Hepatocyte (in vitro differentiated cells): ENCODE measurements around the gene C2CD4D. TPM values are rescaled to one million over a fixed set of nuclear protein-coding genes. Genes with fewer than 3 reads are reported as not detected.

Source experiments
- DNase-seq: peaks from one replicate; pipeline ENCODE4 v3.0.0-alpha.2; 2016; ENCODE audit warnings: low spot score
- H2AFZ ChIP-seq: fragments of 200-600 bp; sonication (generic); 2 replicates; pipeline ENCODE4 v1.6.0; 2016; ENCODE audit warnings: antibody characterized with exemption, mild to moderate bottlenecking
- H3K27ac ChIP-seq: fragments of 200-600 bp; sonication (generic); 2 replicates; pipeline ENCODE4 v1.5.1; 2016; ENCODE audit warnings: mild to moderate bottlenecking
- H3K27me3 ChIP-seq: fragments of 200-600 bp; sonication (generic); 2 replicates; pipeline ENCODE4 v1.6.1; 2016
- H3K36me3 ChIP-seq: fragments of 200-600 bp; sonication (generic); replicated peaks from 2 replicates; pipeline ENCODE4 v1.5.1; 2016; ENCODE audit warnings: low read depth; ENCODE audit not compliant: insufficient read depth
- H3K4me1 ChIP-seq: fragments of 200-600 bp; sonication (generic); 2 replicates; pipeline ENCODE4 v1.5.1; 2016; ENCODE audit warnings: mild to moderate bottlenecking, moderate library complexity; ENCODE audit not compliant: insufficient read depth
- H3K4me2 ChIP-seq: fragments of 200-600 bp; sonication (generic); 2 replicates; pipeline ENCODE4 v1.6.0; 2016
- H3K4me3 ChIP-seq: fragments of 200-600 bp; sonication (generic); 2 replicates; pipeline ENCODE4 v1.5.1; 2016; ENCODE audit warnings: mild to moderate bottlenecking
- H3K79me2 ChIP-seq: fragments of 200-600 bp; sonication (generic); 2 replicates; pipeline ENCODE4 v1.6.0; 2017; ENCODE audit warnings: mild to moderate bottlenecking
- H3K9me2 ChIP-seq: fragments of 200-600 bp; sonication (generic); replicated peaks from 2 replicates; pipeline ENCODE4 v1.6.0; 2017; ENCODE audit warnings: mild to moderate bottlenecking; ENCODE audit not compliant: insufficient read depth
- H3K9me3 ChIP-seq: fragments of 200-600 bp; sonication (generic); 2 replicates; pipeline ENCODE4 v1.5.1; 2016; ENCODE audit warnings: low read depth, mild to moderate bottlenecking
- H4K20me1 ChIP-seq: fragments of 200-600 bp; sonication (generic); 2 replicates; pipeline ENCODE4 v1.6.0; 2016; ENCODE audit warnings: mild to moderate bottlenecking; ENCODE audit not compliant: insufficient read depth, poor library complexity, severe bottlenecking
- EZH2 ChIP-seq: fragments of 200-600 bp; sonication (generic); IDR thresholded peaks from 2 replicates; pipeline ENCODE4 v1.6.1; 2016; ENCODE audit warnings: antibody characterized with exemption, mild to moderate bottlenecking, borderline replicate concordance
- EZH2phosphoT487 ChIP-seq: fragments of 200-600 bp; sonication (generic); IDR thresholded peaks from one replicate; pipeline ENCODE4 v1.6.1; 2018; ENCODE audit warnings: antibody characterized with exemption, mild to moderate bottlenecking, low read depth, moderate library complexity; ENCODE audit not compliant: unreplicated experiment, severe bottlenecking
- WGBS: methylation state at CpG from one replicate; pipeline ENCODE4 v1.1.6; 2016; ENCODE audit warnings: low lambda C conversion rate; ENCODE audit errors: missing lambda C conversion rate; 5-methylcytosine and 5-hydroxymethylcytosine counted together
- polyA plus RNA-seq: library from polyadenylated mRNA; unstranded; fragments of >200 nt; fragmentation: Nextera tagmentation; extraction: Ambion mirVana; gene quantifications from 2 replicates; pipeline ENCODE4 v1.2.1, GENCODE V29; 2016
- total RNA-seq: library from RNA; depleted of rRNA; stranded (reverse); fragments of >200 nt; gene quantifications from 2 replicates; pipeline ENCODE4 v1.2.3, GENCODE V29; 2014
- TF ChIP-seq, protein P1 (sequence below): fragments of 200-600 bp; sonication (generic); IDR thresholded peaks from 2 replicates; pipeline ENCODE4 v1.5.1; 2016; ENCODE audit warnings: antibody characterized with exemption, mild to moderate bottlenecking; ENCODE audit not compliant: poor library complexity

The C2CD4D gene
- total and polyA plus RNA-seq, 2 experiments from 2014 or later: 1.1 TPM; not detected in 1

DNA sequence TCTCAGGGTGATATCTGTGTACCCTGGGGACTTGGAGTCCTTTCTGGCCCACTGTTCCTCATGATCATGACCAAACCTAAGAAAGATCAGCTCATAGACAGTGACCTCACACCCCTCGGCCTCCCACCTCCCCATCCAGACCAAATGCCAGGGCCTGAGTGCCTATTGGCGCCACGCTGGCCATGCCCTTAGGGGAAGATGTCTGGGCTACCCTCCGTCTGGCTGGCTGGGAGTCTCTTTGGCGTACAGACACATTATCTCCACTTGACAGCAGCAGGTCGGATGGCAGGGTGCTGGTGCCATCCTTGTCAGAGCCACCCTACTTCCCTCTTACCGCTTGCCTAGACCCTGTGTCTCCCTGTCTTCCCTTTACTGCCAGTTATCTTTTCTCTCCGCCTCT is 16.4 kb downstream of the C2CD4D start:
- Histone ChIP-seq H3K79me2 (no peaks in the 10 kb centered on the region), H3K4me1 (no peaks in the 10 kb centered on the region), H2AFZ (no peak overlapping the region), H3K9me2 (no peaks in the 10 kb centered on the region), H3K4me2 (no peak overlapping the region), H3K36me3 (no peaks in the 10 kb centered on the region), H3K27me3 (no peaks in the 10 kb centered on the region), H4K20me1 (no peaks in the 10 kb centered on the region), H3K9me3 (no peaks in the 10 kb centered on the region), H3K27ac (no peak overlapping the region), H3K4me3 (no peak overlapping the region)
- TF ChIP-seq, protein P1, sequence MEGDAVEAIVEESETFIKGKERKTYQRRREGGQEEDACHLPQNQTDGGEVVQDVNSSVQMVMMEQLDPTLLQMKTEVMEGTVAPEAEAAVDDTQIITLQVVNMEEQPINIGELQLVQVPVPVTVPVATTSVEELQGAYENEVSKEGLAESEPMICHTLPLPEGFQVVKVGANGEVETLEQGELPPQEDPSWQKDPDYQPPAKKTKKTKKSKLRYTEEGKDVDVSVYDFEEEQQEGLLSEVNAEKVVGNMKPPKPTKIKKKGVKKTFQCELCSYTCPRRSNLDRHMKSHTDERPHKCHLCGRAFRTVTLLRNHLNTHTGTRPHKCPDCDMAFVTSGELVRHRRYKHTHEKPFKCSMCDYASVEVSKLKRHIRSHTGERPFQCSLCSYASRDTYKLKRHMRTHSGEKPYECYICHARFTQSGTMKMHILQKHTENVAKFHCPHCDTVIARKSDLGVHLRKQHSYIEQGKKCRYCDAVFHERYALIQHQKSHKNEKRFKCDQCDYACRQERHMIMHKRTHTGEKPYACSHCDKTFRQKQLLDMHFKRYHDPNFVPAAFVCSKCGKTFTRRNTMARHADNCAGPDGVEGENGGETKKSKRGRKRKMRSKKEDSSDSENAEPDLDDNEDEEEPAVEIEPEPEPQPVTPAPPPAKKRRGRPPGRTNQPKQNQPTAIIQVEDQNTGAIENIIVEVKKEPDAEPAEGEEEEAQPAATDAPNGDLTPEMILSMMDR: no peak
- no peak for TF ChIP-seq EZH2
- TF ChIP-seq EZH2phosphoT487: no peak
- WGBS: 78% methylated on average over 8 of the region's 8 CpGs
- no peak for DNase-seq

DNA sequence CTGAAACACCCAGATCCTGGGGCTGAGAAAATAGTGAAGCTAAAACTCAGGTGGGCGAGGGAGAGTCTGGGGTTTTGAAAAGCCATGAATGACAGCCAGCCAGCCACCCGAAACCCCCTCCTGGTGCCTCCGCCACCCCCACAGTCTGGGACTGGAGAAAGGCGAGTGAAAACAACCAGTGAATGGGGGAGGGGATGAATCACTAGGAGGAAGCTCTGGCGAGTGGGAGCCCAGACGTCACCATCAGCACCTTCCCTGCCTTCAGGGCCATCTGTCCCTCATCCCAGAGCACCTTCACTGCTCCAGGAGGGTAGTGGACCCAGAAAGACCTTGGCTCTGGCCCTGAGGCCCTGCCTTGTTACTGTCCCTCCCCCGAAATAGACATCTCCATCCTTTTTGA is 17.2 kb downstream of the C2CD4D start:
- Histone ChIP-seq H4K20me1 (no peaks in the 10 kb centered on the region), H3K79me2 (no peaks in the 10 kb centered on the region), H3K4me1 (no peaks in the 10 kb centered on the region), H3K27ac (no peak overlapping the region), H3K9me2 (no peaks in the 10 kb centered on the region), H3K4me2 (no peak overlapping the region), H3K4me3 (no peak overlapping the region), H3K9me3 (no peaks in the 10 kb centered on the region), H3K36me3 (no peaks in the 10 kb centered on the region), H3K27me3 (no peaks in the 10 kb centered on the region), H2AFZ (no peak overlapping the region)
- WGBS: 55% methylated on average over 7 of the region's 7 CpGs
- TF ChIP-seq, protein P1: no peak
- TF ChIP-seq EZH2phosphoT487: no peak
- TF ChIP-seq EZH2: no peak
- DNase-seq: no peak

DNA sequence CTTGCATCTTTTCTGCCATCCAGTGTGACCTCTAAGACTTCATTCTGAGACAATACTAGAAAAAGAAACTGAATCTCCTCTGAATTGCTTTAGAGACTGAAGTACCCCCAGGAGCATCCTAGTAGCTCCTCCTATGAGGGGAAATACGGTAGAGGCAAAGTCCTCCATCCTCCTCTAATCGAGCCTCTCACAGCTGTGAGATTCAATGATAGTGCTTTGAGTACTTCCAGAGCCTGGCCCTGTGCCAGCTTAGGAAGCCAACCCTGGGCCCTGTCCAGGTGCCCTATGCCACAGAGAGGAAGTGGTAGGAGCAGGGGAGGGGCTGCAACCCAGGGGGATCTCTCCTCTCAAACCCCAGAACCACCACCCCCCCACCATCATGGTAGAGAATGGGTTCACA is 18.7 kb downstream of the C2CD4D start:
- no peak overlapping the region for H3K27ac ChIP-seq
- no peak for DNase-seq

More for the DNA sequence above, 18.7 kb downstream of the C2CD4D start:
- H3K9me3 ChIP-seq: no peaks in the 10 kb centered on the region
- 42% methylated on average over 2 of the region's 2 CpGs for WGBS
- no peak overlapping the region for H3K4me3 ChIP-seq
- H3K36me3 ChIP-seq: no peaks in the 10 kb centered on the region
- no peak overlapping the region for H3K4me2 ChIP-seq
- no peaks in the 10 kb centered on the region for H4K20me1 ChIP-seq
- no peaks in the 10 kb centered on the region for H3K79me2 ChIP-seq
- H3K9me2 ChIP-seq: no peaks in the 10 kb centered on the region
- no peaks in the 10 kb centered on the region for H3K4me1 ChIP-seq
- H2AFZ ChIP-seq: no peak overlapping the region
- no peaks in the 10 kb centered on the region for H3K27me3 ChIP-seq
- TF ChIP-seq, protein P1: no peak
- no peak for TF ChIP-seq EZH2phosphoT487
- no peak for TF ChIP-seq EZH2
